SK-N-SH (cell line): Measurements from ENCODE around the gene RRP9.

Experiments used
- CTCF ChIP-seq: fragments of 200-600 bp; sonication (generic); IDR thresholded peaks from 2 replicates; pipeline ENCODE4 v1.6.1; 2017; ENCODE audit warnings: antibody characterized with exemption, mild to moderate bottlenecking, moderate library complexity
- FOXM1 ChIP-seq: IDR thresholded peaks from 2 replicates; pipeline ENCODE4 v1.4.0; 2012; ENCODE audit warnings: low read depth, mild to moderate bottlenecking
- IRF3 ChIP-seq: fragments of 150-350 bp; IDR thresholded peaks from 2 replicates; pipeline ENCODE4 v1.6.1; 2016; ENCODE audit warnings: mild to moderate bottlenecking, low read depth, low read length
- POLR2AphosphoS5 ChIP-seq: IDR thresholded peaks from 2 replicates; pipeline ENCODE4 v1.6.1; 2012; ENCODE audit warnings: low read depth, low read length

- TF ChIP-seq POLR2AphosphoS5: no peak
- no peak for TF ChIP-seq CTCF
- TF ChIP-seq FOXM1: no peak
- no peak for TF ChIP-seq IRF3
Measured at GRCh38 chr3:51904034-51904823, 37.5 kb downstream of the RRP9 start.
